Fibroblast of skin of right quadriceps (primary cell): ENCODE measurements around the gene TMEM100.
"Not testable (repeated sequence)": the region's sequence is repeated elsewhere in the genome, so short reads cannot be mapped to it uniquely, and the experiment has no call there.

Source experiments
- DNase-seq: peaks from one replicate; pipeline ENCODE4 v3.0.0-alpha.2; 2013

Gene TMEM100

GRCh38 chr17:55683550-55684315 is 38.9 kb downstream of the TMEM100 start:
- no peak for DNase-seq

GRCh38 chr17:55681342-55681700 is 41.3 kb downstream of the TMEM100 start:
- DNase-seq, result peak; percentile 13

- no peak for DNase-seq
Measured at GRCh38 chr17:55680686-55681341, 41.9 kb downstream of the TMEM100 start.

- no peak for DNase-seq
Measured at GRCh38 chr17:55677446-55677845, 45.2 kb downstream of the TMEM100 start.

GRCh38 chr17:55676274-55676673 is 46.4 kb downstream of the TMEM100 start:
- no peak for DNase-seq

- peak; percentile 55 for DNase-seq
Measured at GRCh38 chr17:55673743-55674506, 48.7 kb downstream of the TMEM100 start.

- DNase-seq, result peak; percentile 70
Measured at GRCh38 chr17:55672585-55673501, 49.8 kb downstream of the TMEM100 start.

- not testable (repeated sequence) for DNase-seq
Measured at GRCh38 chr17:55672010-55672409, 50.7 kb downstream of the TMEM100 start.
